Neural progenitor cell (in vitro differentiated cells): Measurements from ENCODE around the gene SLC19A2. TPM values are rescaled to one million over a fixed set of nuclear protein-coding genes. Genes with fewer than 3 reads are reported as not detected.

Source experiments
- DNase-seq: peaks from one replicate; pipeline ENCODE4 v3.0.0-alpha.2; 2016; ENCODE audit warnings: low spot score
- H2AFZ ChIP-seq: fragments of 200-600 bp; sonication (generic); replicated peaks from 2 replicates; pipeline ENCODE4 v1.6.1; 2016; ENCODE audit warnings: antibody characterized with exemption
- H3F3A ChIP-seq: fragments of 200-600 bp; sonication (generic); 2 replicates; pipeline ENCODE4 v1.6.1; 2016; ENCODE audit warnings: antibody characterized with exemption, low read depth
- H3K27ac ChIP-seq: fragments of 200-600 bp; sonication (generic); 2 replicates; pipeline ENCODE4 v1.5.1; 2016; ENCODE audit warnings: mild to moderate bottlenecking
- H3K27me3 ChIP-seq: fragments of 200-600 bp; sonication (generic); 2 replicates; pipeline ENCODE4 v1.6.1; 2016; ENCODE audit warnings: mild to moderate bottlenecking, moderate library complexity
- H3K36me3 ChIP-seq: fragments of 200-600 bp; sonication (generic); 2 replicates; pipeline ENCODE4 v1.5.1; 2016
- H3K4me1 ChIP-seq: fragments of 200-600 bp; sonication (generic); 2 replicates; pipeline ENCODE4 v1.6.1; 2016; ENCODE audit warnings: mixed run types
- H3K4me2 ChIP-seq: fragments of 200-600 bp; sonication (generic); 2 replicates; pipeline ENCODE4 v1.6.1; 2016
- H3K4me3 ChIP-seq: fragments of 200-600 bp; sonication (generic); 2 replicates; pipeline ENCODE4 v1.5.1; 2016
- H3K79me2 ChIP-seq: fragments of 200-600 bp; sonication (generic); 2 replicates; pipeline ENCODE4 v1.6.1; 2016; ENCODE audit warnings: low read depth
- H3K9ac ChIP-seq: fragments of 200-600 bp; sonication (generic); 2 replicates; pipeline ENCODE4 v1.6.1; 2016
- H3K9me3 ChIP-seq: fragments of 200-600 bp; sonication (generic); 2 replicates; pipeline ENCODE4 v1.5.1; 2016; ENCODE audit warnings: low read depth
- H4K20me1 ChIP-seq: fragments of 200-600 bp; sonication (generic); 2 replicates; pipeline ENCODE4 v1.6.1; 2016; ENCODE audit warnings: low read depth
- H3K27ac Mint-ChIP-seq: 3 replicates; pipeline ENCODE4 v1.8.0; 2021; ENCODE audit warnings: mixed read lengths
- H3K27me3 Mint-ChIP-seq: 2 replicates; pipeline ENCODE4 v1.8.0; 2022; ENCODE audit warnings: low read depth, mild to moderate bottlenecking, inconsistent platforms, moderate library complexity, mixed read lengths; ENCODE audit not compliant: insufficient read depth
- H3K36me3 Mint-ChIP-seq: 3 replicates; pipeline ENCODE4 v1.8.0; 2021; ENCODE audit warnings: mixed read lengths
- H3K4me1 Mint-ChIP-seq: 3 replicates; pipeline ENCODE4 v1.8.0; 2021; ENCODE audit warnings: mixed read lengths
- H3K4me3 Mint-ChIP-seq: 3 replicates; pipeline ENCODE4 v1.8.0; 2021; ENCODE audit warnings: mild to moderate bottlenecking, moderate library complexity, mixed read lengths
- H3K9me3 Mint-ChIP-seq: 3 replicates; pipeline ENCODE4 v1.8.0; 2020; ENCODE audit warnings: mixed read lengths
- CTCF ChIP-seq: fragments of 200-600 bp; sonication (generic); IDR thresholded peaks from 2 replicates; pipeline ENCODE4 v1.5.1; 2017; ENCODE audit warnings: antibody characterized with exemption, mild to moderate bottlenecking
- EZH2 ChIP-seq: fragments of 200-600 bp; sonication (generic); IDR thresholded peaks from 2 replicates; pipeline ENCODE4 v1.6.1; 2017; ENCODE audit warnings: antibody characterized with exemption, mild to moderate bottlenecking, moderate library complexity
- EZH2phosphoT487 ChIP-seq: fragments of 200-600 bp; sonication (generic); IDR thresholded peaks from 2 replicates; pipeline ENCODE4 v1.6.1; 2017; ENCODE audit warnings: antibody characterized with exemption
- total RNA-seq: library from RNA; depleted of rRNA; stranded (reverse); fragments of >200 nt; gene quantifications from 2 replicates; pipeline ENCODE4 v1.2.3, GENCODE V29; 2015; ENCODE audit warnings: low replicate concordance

The SLC19A2 gene
- total RNA-seq, 1 donor from 2014 or later = 35.4 TPM

DNA sequence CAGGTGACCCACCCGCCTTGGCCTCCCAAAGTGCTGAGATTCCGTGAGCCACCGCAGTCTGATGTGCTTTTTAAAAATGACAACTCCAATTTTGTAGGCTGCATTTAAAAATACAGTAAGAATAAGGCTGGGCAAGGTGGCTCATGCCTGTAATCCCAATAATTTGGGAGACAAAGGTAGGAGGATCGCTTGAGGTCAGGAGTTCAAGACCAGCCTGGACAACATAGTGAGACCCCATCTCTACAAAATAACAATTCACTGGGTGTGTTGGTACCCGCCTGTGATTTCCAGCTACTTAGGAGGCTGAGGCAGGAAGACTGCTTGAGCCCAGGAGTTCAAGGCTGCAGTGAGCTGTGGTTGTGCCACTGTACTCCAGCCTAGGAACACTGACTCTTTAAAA, 23.4 kb downstream of the SLC19A2 start:
- Mint-ChIP-seq H3K9me3 (no peaks in the 10 kb centered on the region), H3K27me3 (no peaks in the 10 kb centered on the region), H3K4me1 (no peaks in the 10 kb centered on the region), H3K27ac (no peak overlapping the region), H3K4me3 (no peak overlapping the region), H3K36me3 (peaks cover 8% of the 10 kb centered on the region)
- TF ChIP-seq CTCF = no peak
- no peak for TF ChIP-seq EZH2
- no peak for TF ChIP-seq EZH2phosphoT487
- Histone ChIP-seq H3K9me3 (peaks cover under 1% of the 10 kb centered on the region), H3K36me3 (no peaks in the 10 kb centered on the region), H2AFZ (no peak overlapping the region), H3F3A (no peaks in the 10 kb centered on the region), H3K27ac (no peak overlapping the region), H3K27me3 (no peaks in the 10 kb centered on the region), H3K79me2 (no peaks in the 10 kb centered on the region), H3K4me3 (no peak overlapping the region), H3K4me1 (no peaks in the 10 kb centered on the region), H3K4me2 (no peak overlapping the region), H3K9ac (no peak overlapping the region), H4K20me1 (no peaks in the 10 kb centered on the region)
- no peak for DNase-seq

- no peaks in the 10 kb centered on the region for H3K79me2 ChIP-seq
- DNase-seq = no peak
- no peak overlapping the region for H3K4me2 ChIP-seq
- TF ChIP-seq EZH2phosphoT487 (no peak), CTCF (no peak), EZH2 (no peak)
- no peaks in the 10 kb centered on the region for H4K20me1 ChIP-seq
- H3K27me3 ChIP-seq = no peaks in the 10 kb centered on the region
- H3K4me3 Mint-ChIP-seq = no peak overlapping the region
- H3K9me3 Mint-ChIP-seq = peaks cover 7% of the 10 kb centered on the region
- no peaks in the 10 kb centered on the region for H3K27me3 Mint-ChIP-seq
- H3F3A ChIP-seq = no peaks in the 10 kb centered on the region
- peaks cover 8% of the 10 kb centered on the region for H3K9me3 ChIP-seq
- no peak overlapping the region for H3K9ac ChIP-seq
- no peak overlapping the region for H3K27ac ChIP-seq
- H3K36me3 Mint-ChIP-seq = peaks cover 6% of the 10 kb centered on the region
- no peaks in the 10 kb centered on the region for H3K4me1 ChIP-seq
- no peaks in the 10 kb centered on the region for H3K4me1 Mint-ChIP-seq
- H3K36me3 ChIP-seq = no peaks in the 10 kb centered on the region
- H3K27ac Mint-ChIP-seq = no peak overlapping the region
- no peak overlapping the region for H3K4me3 ChIP-seq
- no peak overlapping the region for H2AFZ ChIP-seq
These were observed 24.2 kb downstream of the SLC19A2 start for GRCh38 chr1:169461390-169462000.

- H2AFZ ChIP-seq = peak overlapping the region; percentile 61
- no peaks in the 10 kb centered on the region for H3K4me1 ChIP-seq
- no peaks in the 10 kb centered on the region for H3K36me3 Mint-ChIP-seq
- H3K4me3 Mint-ChIP-seq = no peak overlapping the region
- H3K4me1 Mint-ChIP-seq = no peaks in the 10 kb centered on the region
- H4K20me1 ChIP-seq = no peaks in the 10 kb centered on the region
- H3K9me3 ChIP-seq = peaks cover 8% of the 10 kb centered on the region
- H3K36me3 ChIP-seq = no peaks in the 10 kb centered on the region
- TF ChIP-seq EZH2 = no peak
- no peak for TF ChIP-seq EZH2phosphoT487
- TF ChIP-seq CTCF = no peak
- H3K9me3 Mint-ChIP-seq = peaks cover 9% of the 10 kb centered on the region
- no peak overlapping the region for H3K4me3 ChIP-seq
- no peak overlapping the region for H3K4me2 ChIP-seq
- no peaks in the 10 kb centered on the region for H3K27me3 ChIP-seq
- no peaks in the 10 kb centered on the region for H3K79me2 ChIP-seq
- no peaks in the 10 kb centered on the region for H3F3A ChIP-seq
- DNase-seq = no peak
- no peak overlapping the region for H3K27ac ChIP-seq
- no peak overlapping the region for H3K9ac ChIP-seq
- H3K27me3 Mint-ChIP-seq = no peaks in the 10 kb centered on the region
- no peak overlapping the region for H3K27ac Mint-ChIP-seq
These were observed 25.4 kb downstream of the SLC19A2 start for GRCh38 chr1:169460191-169460833.
